ENCODE results near the gene TUBG2. TPM values are rescaled to one million over a fixed set of nuclear protein-coding genes. Genes with fewer than 3 reads are reported as not detected.

The TUBG2 gene
- 7.4 and 11.0 TPM in 2 replicates for total RNA-seq

DNA sequence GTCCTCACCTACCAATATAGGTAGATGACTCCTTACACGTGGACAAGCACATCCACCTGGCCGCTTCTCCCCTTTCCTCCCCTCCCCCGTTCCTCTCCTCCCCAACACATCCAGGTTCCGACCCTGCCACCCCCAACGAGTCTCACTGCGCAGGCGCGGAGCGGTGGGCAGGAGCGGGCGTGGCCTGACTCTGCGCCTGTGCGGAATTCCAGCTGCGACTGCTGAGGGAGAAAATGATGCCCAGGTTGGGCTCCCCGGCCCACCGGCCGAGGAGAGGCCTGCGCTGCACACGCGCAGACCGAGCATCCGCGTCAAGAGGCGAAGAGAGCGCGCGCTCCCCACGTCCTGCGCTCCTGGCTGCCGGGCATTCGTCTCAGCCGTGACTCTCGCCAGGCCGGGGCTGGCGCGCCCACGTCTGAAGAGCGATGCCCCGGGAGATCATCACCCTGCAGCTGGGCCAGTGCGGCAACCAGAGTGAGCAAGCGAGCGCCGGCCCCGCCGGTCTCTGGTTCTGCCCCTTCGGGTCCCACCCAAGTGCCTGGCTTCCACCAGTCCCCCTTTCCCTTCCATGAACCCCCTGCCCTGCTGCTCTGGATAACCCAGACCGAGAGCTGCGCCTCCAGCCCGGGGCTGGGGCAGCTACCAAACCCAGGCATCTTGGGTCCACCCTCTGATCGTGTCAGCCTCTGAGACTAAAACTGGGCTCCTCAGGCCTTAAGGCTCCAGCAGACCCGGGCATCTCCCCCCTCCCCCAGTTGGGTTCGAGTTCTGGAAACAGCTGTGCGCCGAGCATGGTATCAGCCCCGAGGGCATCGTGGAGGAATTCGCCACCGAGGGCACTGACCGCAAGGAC is at the start of gene TUBG2:
TUBG2 (plus strand) TSS at position 206 of the 853 bp plus-strand sequence; CDS start at position 426, 220 bp downstream.

GRCh38 chr17:42676424-42677011 is 17.4 kb downstream of the TUBG2 start, which contains the start of gene PLEKHH3:
Gene PLEKHH3, minus strand, starts transcription at chr17:42676994. Its CDS starts 431 bp downstream, at chr17:42676563.

GRCh38 chr17:42681976-42682721 is 23.1 kb downstream of the TUBG2 start, which contains the start of gene CNTNAP1:
Gene CNTNAP1, plus strand, starts transcription at chr17:42682531. Its CDS starts 299 bp downstream, at chr17:42682830.

Other genes starting within 250 kb of the TUBG2 start
- 669 and 706 TPM in 2 replicates for gene CAVIN1, start 236.0 kb upstream of the TUBG2 start, total RNA-seq
- gene ATP6V0A1, start 200.4 kb upstream of the TUBG2 start, total RNA-seq: 53.4 and 53.5 TPM in 2 replicates
- 39.3 and 53.4 TPM in 2 replicates for gene NAGLU, start 123.0 kb upstream of the TUBG2 start, total RNA-seq
- 2.3 and 3.7 TPM in 2 replicates for gene HSD17B1, start 106.4 kb upstream of the TUBG2 start, total RNA-seq
- gene COASY, start 97.1 kb upstream of the TUBG2 start, total RNA-seq: 15.1 and 16.3 TPM in 2 replicates
- gene MLX, start 92.2 kb upstream of the TUBG2 start, total RNA-seq: 39.9 and 45.2 TPM in 2 replicates
- gene PSMC3IP, start 81.6 kb upstream of the TUBG2 start, total RNA-seq: 6.7 and 20.6 TPM in 2 replicates
- gene RETREG3, start 49.9 kb upstream of the TUBG2 start, total RNA-seq: 44.9 and 55.6 TPM in 2 replicates
- gene TUBG1, start 49.6 kb upstream of the TUBG2 start, total RNA-seq: 16.4 and 31.3 TPM in 2 replicates
- 14.6 and 20.4 TPM in 2 replicates for gene PLEKHH3, start 17.7 kb downstream of the TUBG2 start, total RNA-seq
- 3.5 and 5.8 TPM in 2 replicates for gene CCR10, start 22.6 kb downstream of the TUBG2 start, total RNA-seq
- gene CNTNAP1, start 23.2 kb downstream of the TUBG2 start, total RNA-seq: 45.2 and 52.4 TPM in 2 replicates
- 18.6 and 24.0 TPM in 2 replicates for gene EZH1, start 85.8 kb downstream of the TUBG2 start, total RNA-seq
- gene RAMP2, start 101.9 kb downstream of the TUBG2 start, total RNA-seq: 0.37 TPM in 1 of 2 replicates, not detected in the other
- gene VPS25, start 114.2 kb downstream of the TUBG2 start, total RNA-seq: 62.7 and 87.4 TPM in 2 replicates
- 2.9 and 4.3 TPM in 2 replicates for gene WNK4, start 121.3 kb downstream of the TUBG2 start, total RNA-seq
- 58.2 and 72.0 TPM in 2 replicates for gene COA3, start 139.4 kb downstream of the TUBG2 start, total RNA-seq
- 0.37 TPM in 1 of 2 replicates, not detected in the other for gene CNTD1, start 139.6 kb downstream of the TUBG2 start, total RNA-seq
- gene BECN1, start 165.0 kb downstream of the TUBG2 start, total RNA-seq: 107 and 110 TPM in 2 replicates
- gene PSME3, start 174.1 kb downstream of the TUBG2 start, total RNA-seq: 58.4 and 103 TPM in 2 replicates
- gene AOC2, start 185.3 kb downstream of the TUBG2 start, total RNA-seq: 0.33 and 0.75 TPM in 2 replicates
- 0.11 and 0.12 TPM in 2 replicates for gene AOC3, start 191.9 kb downstream of the TUBG2 start, total RNA-seq
- not detected in 2 replicates for gene G6PC1, start 241.5 kb downstream of the TUBG2 start, total RNA-seq

Measured in uterine smooth muscle cell (primary cell).